Panc1 (cell line): Measurements from ENCODE around the gene GMDS.

ENCODE experiments used
- CTCF ChIP-seq: fragments of 450-650 bp; IDR thresholded peaks from 2 replicates; pipeline ENCODE4 v1.5.1; 2017; ENCODE audit warnings: mild to moderate bottlenecking
- POLR2AphosphoS5 ChIP-seq: IDR thresholded peaks from 2 replicates; pipeline ENCODE4 v1.6.1; 2012; ENCODE audit warnings: mild to moderate bottlenecking, low read depth, low read length, moderate library complexity
- REST ChIP-seq, 2 experiments: IDR thresholded peaks; 2 replicates each; pipeline ENCODE4 v1.6.1; 2011 to 2012; ENCODE audit warnings: low read depth in 2 of 2, control low read depth in 1 of 2, low read length in 1 of 2, mild to moderate bottlenecking in 1 of 2, moderate library complexity in 1 of 2; ENCODE audit not compliant: insufficient read depth in 1 of 2
- SIN3A ChIP-seq: IDR thresholded peaks from 2 replicates; pipeline ENCODE4 v1.6.1; 2012; ENCODE audit warnings: low read depth, mild to moderate bottlenecking, low read length, moderate library complexity, borderline replicate concordance; ENCODE audit not compliant: insufficient read depth

- TF ChIP-seq CTCF (no peak), REST (IDR thresholded peaks at IDR 0.05; ENCODE audit: insufficient read depth in 1 of 2, low read depth in 2 of 2, low read length in 1 of 2) (no peak), POLR2AphosphoS5 (no peak), SIN3A (no peak)
Observed at GRCh38 chr6:1593286-1593957, 652.0 kb downstream of the GMDS start.
